Measurements from ENCODE around the gene NAV2. TPM values are rescaled to one million over a fixed set of nuclear protein-coding genes. Genes with fewer than 3 reads are reported as not detected.

The NAV2 gene
- polyA plus RNA-seq, 1 donor, result 40.4 TPM

GRCh38 chr11:20020716-20021115 lies 308.1 kb downstream of the NAV2 start:
- no peak for DNase-seq

GRCh38 chr11:20021212-20021611 lies 308.6 kb downstream of the NAV2 start:
- DNase-seq, result no peak

GRCh38 chr11:20021771-20022362 lies 309.2 kb downstream of the NAV2 start:
- DNase-seq, result no peak

- peak; percentile 90 for DNase-seq
These were observed 309.9 kb downstream of the NAV2 start for GRCh38 chr11:20022363-20023081.

GRCh38 chr11:20023082-20023426 lies 310.4 kb downstream of the NAV2 start:
- no peak for DNase-seq

- DNase-seq, result no peak
These were observed 311.7 kb downstream of the NAV2 start for GRCh38 chr11:20024172-20024935.

GRCh38 chr11:20025332-20025840 lies 312.7 kb downstream of the NAV2 start:
- DNase-seq, result no peak

GRCh38 chr11:20026629-20027555 lies 314.3 kb downstream of the NAV2 start:
- DNase-seq, result peak; percentile 81

GRCh38 chr11:20027556-20028013 lies 314.9 kb downstream of the NAV2 start:
- no peak for DNase-seq

- DNase-seq, result no peak
These were observed 316.6 kb downstream of the NAV2 start for GRCh38 chr11:20029193-20029592.

GRCh38 chr11:20030472-20030871 lies 317.8 kb downstream of the NAV2 start:
- DNase-seq, result no peak

- DNase-seq, result no peak
These were observed 318.7 kb downstream of the NAV2 start for GRCh38 chr11:20031155-20032001.

- DNase-seq, result no peak
These were observed 319.5 kb downstream of the NAV2 start for GRCh38 chr11:20032127-20032526.

GRCh38 chr11:20032577-20033260 lies 320.1 kb downstream of the NAV2 start:
- DNase-seq, result no peak

GRCh38 chr11:20033806-20034205 lies 321.2 kb downstream of the NAV2 start:
- no peak for DNase-seq

GRCh38 chr11:20034941-20035340 lies 322.3 kb downstream of the NAV2 start:
- no peak for DNase-seq

GRCh38 chr11:20035375-20035700 lies 322.7 kb downstream of the NAV2 start:
- no peak for DNase-seq

GRCh38 chr11:20035701-20036601 lies 323.3 kb downstream of the NAV2 start:
- no peak for DNase-seq

GRCh38 chr11:20036626-20037335 lies 324.1 kb downstream of the NAV2 start:
- DNase-seq, result no peak
